HEK293 (cell line): ENCODE data around the gene CLCNKB.

Experiments
- BCL11A ChIP-seq: fragments of 450-650 bp; formaldehyde crosslinking; IDR thresholded peaks from 2 replicates; pipeline ENCODE4 v1.5.1; 2016; ENCODE audit warnings: low read depth, missing biosample characterization, missing genetic modification characterization
- KLF8 ChIP-seq: fragments of 450-650 bp; formaldehyde crosslinking; IDR thresholded peaks from 2 replicates; pipeline ENCODE4 v1.5.1; 2016; ENCODE audit warnings: missing biosample characterization, missing genetic modification characterization
- ZNF146 ChIP-seq: fragments of 450-650 bp; formaldehyde crosslinking; IDR thresholded peaks from 2 replicates; pipeline ENCODE4 v1.5.1; 2016; ENCODE audit warnings: missing biosample characterization, missing genetic modification characterization
- ZNF24 ChIP-seq: fragments of 450-650 bp; formaldehyde crosslinking; IDR thresholded peaks from 2 replicates; pipeline ENCODE4 v1.5.1; 2016; ENCODE audit warnings: missing biosample characterization, missing genetic modification characterization
- ZNF449 ChIP-seq: fragments of 450-650 bp; formaldehyde crosslinking; IDR thresholded peaks from 2 replicates; pipeline ENCODE4 v1.5.1; 2017; ENCODE audit warnings: missing biosample characterization, mild to moderate bottlenecking, missing genetic modification characterization, moderate library complexity
- ZNF629 ChIP-seq: fragments of 450-650 bp; formaldehyde crosslinking; IDR thresholded peaks from 2 replicates; pipeline ENCODE4 v1.5.1; 2017; ENCODE audit warnings: missing biosample characterization, missing genetic modification characterization
- ZNF707 ChIP-seq: fragments of 450-650 bp; formaldehyde crosslinking; IDR thresholded peaks from 2 replicates; pipeline ENCODE4 v1.5.1; 2016; ENCODE audit warnings: missing biosample characterization, missing genetic modification characterization
- ZNF768 ChIP-seq: fragments of 450-650 bp; formaldehyde crosslinking; IDR thresholded peaks from 2 replicates; pipeline ENCODE4 v1.5.1; 2018; ENCODE audit warnings: missing biosample characterization, mild to moderate bottlenecking, missing genetic modification characterization

- TF ChIP-seq ZNF449 (tag by site-specific recombination) (no peak), ZNF24 (tag by site-specific recombination) (no peak), ZNF629 (tag by site-specific recombination) (no peak), KLF8 (tag by site-specific recombination) (no peak), ZNF707 (tag by site-specific recombination) (no peak), BCL11A (tag by site-specific recombination) (no peak), ZNF768 (tag by site-specific recombination) (no peak), ZNF146 (tag by site-specific recombination) (no peak)
Observed at GRCh38 chr1:16080422-16081150, 37.0 kb downstream of the CLCNKB start.
